Neural cell (in vitro differentiated cells): ENCODE results near the gene SMARCC1.

Source experiments
- CTCF ChIP-seq: fragments of 450-650 bp; IDR thresholded peaks from 2 replicates; pipeline ENCODE4 v1.5.1; 2014; ENCODE audit warnings: antibody characterized with exemption, mild to moderate bottlenecking, moderate library complexity; ENCODE audit not compliant: poor library complexity, severe bottlenecking
- RAD21 ChIP-seq: fragments of 450-650 bp; conservative IDR thresholded peaks from 2 replicates; pipeline ENCODE4 v1.6.1; 2014; ENCODE audit warnings: antibody characterized with exemption, mild to moderate bottlenecking, moderate library complexity
- REST ChIP-seq: IDR thresholded peaks from 2 replicates; pipeline ENCODE4 v1.6.1; 2012; ENCODE audit warnings: borderline replicate concordance
- SMC3 ChIP-seq: fragments of 450-650 bp; conservative IDR thresholded peaks from 2 replicates; pipeline ENCODE4 v1.6.1; 2014; ENCODE audit warnings: antibody characterized with exemption, mild to moderate bottlenecking, moderate library complexity; ENCODE audit not compliant: poor library complexity
- TAF1 ChIP-seq: IDR thresholded peaks from 2 replicates; pipeline ENCODE4 v1.6.1; 2012; ENCODE audit warnings: low read depth

GRCh38 chr3:47571391-47572175, 210.1 kb downstream of the SMARCC1 start:
- no peak for TF ChIP-seq CTCF
- no peak for TF ChIP-seq REST
- no peak for TF ChIP-seq TAF1
- TF ChIP-seq RAD21, result no peak
- TF ChIP-seq SMC3, result no peak
